Skin epidermis (tissue), 12 donors: ENCODE data around the gene CYP39A1.

ENCODE experiments used
- H3K27ac ChIP-seq, 21 experiments: fragments of 200-600 bp; sonication (generic) in 11 of 21; one replicate each; pipeline ENCODE4 v1.5.0; 2020; ENCODE audit warnings: mild to moderate bottlenecking in 3 of 21, inconsistent platforms in 2 of 21, moderate library complexity in 2 of 21
- H3K4me3 ChIP-seq, 7 experiments: fragments of 200-600 bp; sonication (generic) in 2 of 7; one replicate each; pipeline ENCODE4 v1.5.0; 2020; ENCODE audit warnings: inconsistent platforms in 2 of 7, mild to moderate bottlenecking in 2 of 7, moderate library complexity in 1 of 7

Gene CYP39A1

DNA sequence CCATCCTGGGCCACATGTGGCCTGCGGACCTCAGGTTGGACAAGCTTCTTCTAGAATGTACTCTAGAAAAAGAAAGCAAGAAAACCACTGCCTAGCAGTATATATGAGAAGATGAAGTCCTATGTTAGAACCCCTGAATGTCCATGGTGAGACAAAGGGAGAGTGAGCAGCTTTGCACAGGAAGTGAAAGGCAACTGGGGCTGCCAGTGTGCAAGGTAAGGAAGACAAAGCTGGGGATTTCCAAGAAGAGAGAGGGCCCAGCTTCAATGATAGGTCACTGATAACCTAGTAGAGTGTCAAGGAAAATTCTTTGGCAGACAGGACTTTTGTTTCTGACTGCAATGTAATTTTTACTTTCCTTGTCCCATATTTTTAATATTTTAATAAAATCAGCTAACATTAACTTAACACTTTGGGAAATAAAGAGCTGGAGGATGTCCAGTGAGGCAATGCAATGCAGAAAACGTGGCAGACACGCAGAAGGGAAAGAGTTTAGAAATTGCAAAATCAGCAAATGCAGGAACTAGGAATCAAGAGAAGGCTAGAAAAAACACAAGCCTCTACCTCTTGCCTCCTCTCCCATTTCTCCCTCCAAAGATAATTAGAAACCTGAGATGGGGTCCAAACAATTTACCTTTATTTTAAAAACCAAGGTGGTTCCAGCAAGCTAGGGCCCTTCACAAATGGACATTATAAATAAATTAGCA is 47.4 kb downstream of the CYP39A1 start:
- H3K4me3 ChIP-seq: no peak overlapping the region
- H3K27ac ChIP-seq: no peak overlapping the region

DNA sequence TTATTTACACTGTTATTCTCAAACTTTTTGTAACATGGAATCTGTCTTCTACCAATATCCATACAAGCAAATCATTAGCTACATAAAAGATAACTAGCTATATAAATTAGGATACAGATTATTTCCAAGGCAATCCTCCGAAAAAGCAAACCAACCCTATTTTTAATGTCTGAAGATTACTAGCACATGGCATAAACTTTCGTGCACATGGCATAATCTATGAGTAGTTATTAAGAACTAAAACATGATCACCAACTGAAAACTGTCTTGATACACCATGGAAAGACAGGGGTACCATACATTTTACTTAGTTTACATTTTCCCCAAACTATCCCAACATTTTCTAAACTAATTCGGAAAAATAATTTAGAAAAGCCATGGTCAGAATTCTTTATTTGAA is 54.4 kb downstream of the CYP39A1 start:
- no peak overlapping the region for H3K27ac ChIP-seq

DNA sequence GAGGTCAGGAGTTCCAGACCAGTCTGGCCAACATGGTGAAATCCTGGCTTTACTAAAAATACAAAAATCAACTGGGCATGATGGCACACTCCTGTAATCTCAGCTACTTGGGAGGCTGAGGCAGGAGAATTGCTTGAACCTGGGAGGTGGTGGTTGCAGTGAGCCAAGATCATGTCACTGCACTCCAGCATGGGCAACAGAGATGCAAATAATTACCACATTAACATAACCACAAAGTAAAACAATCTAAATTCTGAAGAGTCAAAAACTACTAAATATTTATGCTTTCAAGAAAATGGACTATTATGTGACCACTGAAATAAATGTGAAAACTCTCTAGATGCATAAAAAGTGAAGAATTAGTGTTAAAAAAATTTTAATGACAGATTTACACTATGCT is 59.9 kb downstream of the CYP39A1 start:
- Histone ChIP-seq H3K4me3 (no peak overlapping the region), H3K27ac (no peak overlapping the region)

More for the DNA sequence above, 54.4 kb downstream of the CYP39A1 start:
- H3K4me3 ChIP-seq: no peak overlapping the region

DNA sequence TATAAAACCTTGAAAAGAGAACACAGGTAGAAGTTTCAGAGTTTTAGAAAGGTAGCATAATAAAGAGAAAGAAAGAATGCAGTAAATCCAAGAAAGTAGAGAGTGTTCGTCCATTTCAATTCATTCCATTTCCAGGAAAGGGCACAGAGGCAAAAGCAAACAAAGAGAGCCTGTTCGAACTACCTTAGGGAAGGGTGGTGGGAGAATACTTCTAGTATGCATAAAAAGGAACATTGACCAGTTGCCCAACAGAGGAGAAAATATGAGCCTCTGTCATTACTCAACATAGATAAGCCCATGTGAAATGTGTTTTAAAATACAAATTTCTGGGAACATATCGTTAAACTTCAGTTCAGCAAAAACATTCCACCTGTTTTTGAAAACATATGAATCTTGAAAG is 60.6 kb downstream of the CYP39A1 start:
- no peak overlapping the region for H3K27ac ChIP-seq
- no peak overlapping the region for H3K4me3 ChIP-seq

DNA sequence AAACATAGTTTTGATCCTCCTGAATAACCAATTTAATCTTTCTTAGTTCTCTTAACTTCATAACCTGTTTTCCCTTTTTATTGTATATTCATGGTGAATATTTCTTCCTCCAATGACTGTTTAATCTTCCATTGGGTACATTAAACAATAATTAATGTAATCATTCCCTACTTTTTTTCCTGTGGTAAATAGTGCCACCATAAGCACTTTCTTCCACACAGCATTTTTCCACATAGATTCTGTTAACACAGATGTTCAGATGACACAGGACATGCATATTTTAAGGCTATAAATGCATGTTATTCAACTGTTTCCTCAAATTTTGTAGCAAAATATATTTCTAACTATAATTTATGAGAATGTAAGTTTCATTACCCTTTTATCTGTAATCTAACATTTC is 61.9 kb downstream of the CYP39A1 start:
- Histone ChIP-seq H3K27ac (no peak overlapping the region), H3K4me3 (no peak overlapping the region)

DNA sequence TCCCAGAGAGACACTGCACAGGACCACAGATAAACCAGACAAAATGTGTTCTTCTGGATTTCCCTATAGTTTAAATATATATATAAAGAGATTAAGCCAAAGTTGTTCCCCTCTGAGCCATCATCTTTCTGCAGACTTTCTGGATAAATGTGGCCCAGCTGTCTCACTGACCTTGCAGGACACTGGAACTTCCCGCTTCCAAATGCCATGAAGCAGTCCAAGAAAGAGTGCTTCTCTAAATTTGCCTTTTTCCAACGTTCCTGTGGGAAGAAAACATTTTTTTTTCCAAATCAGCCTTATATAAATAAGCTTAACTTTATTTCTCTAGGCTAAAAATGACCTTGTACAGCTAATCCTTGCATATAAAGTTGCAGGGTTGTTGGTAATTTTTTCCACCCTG is 65.7 kb downstream of the CYP39A1 start:
- H3K4me3 ChIP-seq: no peak overlapping the region
- no peak overlapping the region for H3K27ac ChIP-seq

DNA sequence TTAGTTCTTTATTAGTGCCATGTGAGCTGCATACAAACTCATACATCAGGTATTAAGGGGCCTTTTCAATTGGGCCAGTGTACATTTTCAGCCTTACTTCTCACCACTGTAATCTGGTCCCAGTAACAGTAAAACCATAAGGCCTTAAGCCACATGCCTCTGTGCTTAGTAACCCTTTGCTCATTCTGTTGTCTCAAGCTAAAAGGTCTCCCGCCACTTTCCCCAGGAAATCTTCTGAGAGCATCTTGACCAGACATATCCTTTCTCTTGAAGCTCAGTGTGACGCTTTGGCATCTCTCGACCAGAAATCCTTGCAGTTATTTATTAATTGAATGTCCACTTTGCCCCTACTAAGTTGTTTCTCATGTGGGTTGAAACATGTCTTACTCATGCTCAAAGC is 68.0 kb downstream of the CYP39A1 start:
- H3K27ac ChIP-seq: no peak overlapping the region
- H3K4me3 ChIP-seq: no peak overlapping the region

DNA sequence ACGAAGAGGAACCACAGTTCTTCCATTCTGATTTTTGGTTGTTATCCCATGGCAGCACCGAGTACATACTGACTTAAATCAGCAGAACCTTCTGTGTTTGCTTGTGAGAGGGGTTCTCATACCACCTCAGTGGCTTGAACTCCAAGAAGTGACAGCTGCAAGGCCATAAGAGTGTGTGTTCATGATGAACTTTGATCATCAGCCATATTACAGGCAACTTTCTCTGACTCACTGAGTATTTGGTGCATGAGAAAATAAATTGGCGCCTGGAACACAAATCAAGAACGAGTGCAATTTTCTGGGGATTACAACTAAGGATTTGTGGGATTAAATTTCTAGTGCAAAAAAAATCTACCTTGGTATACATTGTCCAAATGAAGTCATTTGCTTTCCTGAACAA is 68.9 kb downstream of the CYP39A1 start:
- H3K27ac ChIP-seq: no peak overlapping the region
- no peak overlapping the region for H3K4me3 ChIP-seq

DNA sequence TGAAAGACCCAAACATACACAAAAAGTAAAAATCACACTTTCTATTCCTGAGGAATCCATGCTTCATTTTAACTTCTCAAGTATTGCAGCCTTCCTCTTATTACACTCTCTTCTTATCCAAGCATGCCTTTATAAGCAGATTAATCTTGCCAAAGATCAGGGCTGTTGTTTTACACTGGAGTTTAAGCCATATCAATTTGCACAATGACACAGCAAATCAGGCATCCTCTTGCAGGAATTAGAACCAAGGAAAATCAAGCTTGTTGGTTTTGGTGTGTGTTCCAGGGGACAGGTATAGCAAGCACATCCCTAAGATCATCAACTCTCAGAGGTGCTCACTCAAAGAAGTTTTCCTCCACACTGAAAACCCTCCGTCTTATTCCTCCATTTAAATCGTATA is 69.5 kb downstream of the CYP39A1 start:
- Histone ChIP-seq H3K27ac (no peak overlapping the region), H3K4me3 (no peak overlapping the region)

DNA sequence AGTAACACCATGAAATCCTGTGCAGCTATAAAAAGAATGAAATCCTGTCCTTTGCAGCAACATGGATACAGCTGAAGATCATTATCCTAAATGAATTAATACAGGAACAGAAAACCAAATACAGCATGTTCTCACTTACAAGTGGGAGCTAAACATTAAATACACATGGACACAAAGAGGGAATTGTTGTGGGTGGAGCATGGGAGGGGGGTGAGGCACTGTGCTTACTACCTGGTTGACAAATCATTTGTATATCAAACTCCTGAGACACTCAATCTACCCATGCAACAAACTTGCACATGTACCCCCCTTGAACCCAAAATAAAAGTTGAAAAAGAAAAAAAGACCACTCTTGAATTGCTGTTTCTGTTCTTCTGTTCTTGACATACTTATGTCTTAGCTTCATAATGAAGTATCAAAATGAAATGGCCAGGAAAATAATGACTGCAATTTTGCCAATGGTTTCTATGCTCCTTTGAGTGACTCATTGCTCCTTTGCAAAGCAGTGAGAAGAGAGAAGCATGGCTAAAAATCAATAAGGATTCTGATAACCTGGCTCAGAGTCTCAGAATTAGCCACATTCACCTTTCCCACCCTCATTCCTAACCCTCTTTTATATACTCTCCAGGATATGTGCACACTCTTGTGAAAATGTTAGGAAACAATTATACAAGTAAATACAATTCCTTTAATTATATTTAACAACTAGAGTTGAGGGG is 71.0 kb downstream of the CYP39A1 start:
- Histone ChIP-seq H3K27ac (no peak overlapping the region), H3K4me3 (no peak overlapping the region)

DNA sequence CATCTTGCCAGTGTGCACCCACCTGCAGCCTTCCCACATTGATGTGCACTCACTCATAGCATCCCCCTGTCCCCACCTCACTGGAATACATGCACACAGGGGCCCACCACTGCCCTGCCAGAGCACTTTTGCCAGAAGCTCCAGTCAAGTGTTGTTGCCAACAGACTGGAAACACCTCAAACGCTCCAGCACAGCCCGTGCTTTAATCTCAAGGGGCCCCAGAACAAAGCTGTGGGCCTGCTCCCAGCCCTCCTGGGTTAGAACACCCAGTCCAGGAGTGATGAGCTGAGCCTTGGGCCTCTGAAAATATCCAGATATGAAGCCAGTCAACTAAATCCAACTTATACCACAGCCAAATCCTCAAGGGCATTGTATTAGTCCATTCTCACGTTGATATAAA is 77.1 kb downstream of the CYP39A1 start:
- no peak overlapping the region for H3K4me3 ChIP-seq
- no peak overlapping the region for H3K27ac ChIP-seq

DNA sequence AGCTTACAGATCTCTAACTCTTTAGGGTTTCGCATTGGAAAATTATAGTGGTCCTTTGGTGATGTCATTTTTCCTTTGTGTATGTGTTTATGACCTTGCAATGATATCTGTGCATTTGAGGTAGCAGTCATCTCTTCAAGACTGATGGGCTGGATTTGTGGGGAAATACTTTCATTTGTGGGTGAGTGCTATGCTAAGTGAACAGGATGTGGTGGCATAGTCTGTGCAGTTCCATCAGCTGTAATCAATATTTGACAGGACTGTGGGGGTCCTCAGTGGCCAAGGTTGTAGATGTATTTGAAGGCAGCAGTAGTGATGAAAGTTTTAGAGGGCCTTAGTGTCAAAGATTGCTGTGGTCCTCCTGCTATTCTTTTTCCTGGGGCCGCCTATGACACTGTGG is 79.5 kb downstream of the CYP39A1 start:
- Histone ChIP-seq H3K4me3 (no peak overlapping the region), H3K27ac (no peak overlapping the region)

DNA sequence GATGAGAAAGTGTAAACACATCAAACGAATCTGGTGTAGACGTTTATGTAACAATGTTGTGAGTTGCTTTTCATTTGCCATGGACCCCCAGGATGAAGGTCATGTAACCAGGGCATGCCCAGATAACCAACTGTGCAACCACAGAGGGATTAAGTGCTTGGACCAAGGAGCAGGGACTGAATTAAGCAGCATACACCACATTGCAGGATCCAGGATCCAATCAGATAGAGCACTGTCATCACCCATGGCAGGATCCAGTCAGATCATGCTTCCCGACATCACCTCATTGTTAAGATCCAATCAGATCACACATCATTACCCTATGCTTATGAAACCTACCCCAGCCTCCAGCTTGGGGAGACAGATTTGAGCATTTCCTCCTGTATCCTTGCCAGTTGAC is 87.1 kb downstream of the CYP39A1 start:
- Histone ChIP-seq H3K4me3 (no peak overlapping the region), H3K27ac (no peak overlapping the region)

DNA sequence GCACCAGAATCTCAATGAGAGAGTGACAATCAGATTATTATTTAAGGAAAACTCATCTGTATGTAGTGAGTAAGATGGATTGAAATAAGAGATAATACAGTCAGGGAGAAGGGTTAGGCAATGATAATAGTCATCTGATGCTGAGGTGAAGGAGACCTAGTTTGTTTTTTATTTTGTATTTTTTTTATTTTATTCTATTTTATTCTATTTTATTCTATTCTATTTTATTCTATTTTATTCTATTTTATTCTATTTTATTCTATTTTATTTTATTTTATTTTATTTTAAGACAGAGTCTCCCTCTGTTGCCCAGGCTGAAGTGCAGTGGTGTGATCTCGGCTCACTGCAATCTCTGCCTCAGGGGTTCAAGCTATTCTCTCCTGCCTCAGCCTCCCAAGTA is 88.7 kb downstream of the CYP39A1 start:
- Histone ChIP-seq H3K4me3 (no peak overlapping the region), H3K27ac (no peak overlapping the region)

DNA sequence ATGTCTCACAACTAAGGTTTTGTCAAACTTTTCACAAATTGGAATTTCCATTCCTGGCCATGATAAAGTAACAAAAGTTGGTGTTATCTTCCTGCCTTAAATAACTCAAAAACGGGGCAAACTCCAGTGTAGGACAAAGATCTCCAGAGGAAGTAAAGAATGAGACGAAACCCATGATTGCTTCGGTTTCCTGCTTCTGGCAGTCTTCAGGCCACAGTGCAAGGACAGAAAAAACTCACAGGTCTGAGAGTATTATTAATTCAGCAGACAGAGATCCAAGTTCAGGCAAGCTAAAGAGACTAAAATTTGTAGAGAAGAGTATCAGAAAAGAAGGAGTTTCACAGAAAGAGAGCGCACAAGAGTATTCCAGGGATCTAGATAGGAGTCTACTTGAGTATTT is 96.6 kb downstream of the CYP39A1 start:
- H3K4me3 ChIP-seq: no peak overlapping the region
- no peak overlapping the region for H3K27ac ChIP-seq

DNA sequence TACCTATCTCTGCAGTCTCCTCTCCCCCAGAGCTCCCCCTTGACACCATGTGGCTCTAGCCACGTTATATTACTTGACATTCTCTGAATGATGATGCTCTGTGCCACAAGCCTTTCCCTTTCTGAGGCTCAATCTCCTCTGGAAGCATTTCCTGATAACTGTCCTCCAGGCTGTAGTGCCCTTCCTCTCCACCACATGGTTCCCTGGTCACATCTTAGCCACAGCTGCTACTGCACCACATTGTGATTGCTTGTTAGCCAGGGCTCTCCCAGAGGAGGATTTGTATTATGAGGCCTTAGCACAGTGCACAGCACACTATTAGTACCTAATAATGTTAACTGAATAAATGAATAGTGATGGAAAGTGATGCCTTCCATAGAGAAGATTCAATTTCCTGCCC is 97.5 kb downstream of the CYP39A1 start:
- H3K4me3 ChIP-seq: no peak overlapping the region
- H3K27ac ChIP-seq: no peak overlapping the region

DNA sequence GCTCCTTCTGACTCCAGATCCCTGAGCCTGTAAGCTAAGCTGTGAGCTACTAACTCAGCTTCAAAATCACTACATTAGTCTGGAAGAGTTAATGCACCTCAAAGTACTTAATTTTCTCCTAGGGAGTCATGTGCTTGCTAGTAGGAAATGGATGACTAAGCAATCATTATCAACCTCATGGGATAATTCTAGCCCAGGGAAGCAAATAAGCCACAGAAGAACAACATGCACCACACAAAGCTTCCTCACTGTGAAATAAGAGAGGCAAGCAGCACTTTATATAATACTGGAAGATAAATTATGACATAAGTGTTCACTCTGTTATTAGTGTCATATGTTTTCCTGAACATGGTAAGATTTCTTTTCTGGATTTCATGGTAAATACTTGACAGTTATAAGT is 103.5 kb downstream of the CYP39A1 start:
- no peak overlapping the region for H3K27ac ChIP-seq
- no peak overlapping the region for H3K4me3 ChIP-seq

DNA sequence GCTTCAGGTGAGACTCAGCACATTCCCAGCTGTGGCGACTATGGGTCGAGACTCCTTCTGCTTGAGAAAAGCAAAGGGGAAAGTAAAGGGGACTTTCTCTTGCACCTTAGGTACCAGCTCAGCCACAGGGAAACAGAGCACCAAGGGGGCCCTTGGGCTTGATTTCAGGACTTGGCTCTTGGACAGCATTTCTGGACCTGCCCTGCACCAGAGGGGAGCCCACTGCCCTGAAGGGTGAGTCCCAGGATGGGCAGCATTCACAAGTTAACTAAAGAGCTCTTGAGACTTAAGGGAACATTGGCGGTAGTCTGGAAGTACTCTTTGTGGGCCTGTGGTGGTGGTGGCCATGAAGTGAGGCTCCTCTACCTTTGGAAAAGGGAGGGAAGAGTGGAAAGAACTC is 111.1 kb downstream of the CYP39A1 start:
- H3K27ac ChIP-seq: no peak overlapping the region
- no peak overlapping the region for H3K4me3 ChIP-seq

DNA sequence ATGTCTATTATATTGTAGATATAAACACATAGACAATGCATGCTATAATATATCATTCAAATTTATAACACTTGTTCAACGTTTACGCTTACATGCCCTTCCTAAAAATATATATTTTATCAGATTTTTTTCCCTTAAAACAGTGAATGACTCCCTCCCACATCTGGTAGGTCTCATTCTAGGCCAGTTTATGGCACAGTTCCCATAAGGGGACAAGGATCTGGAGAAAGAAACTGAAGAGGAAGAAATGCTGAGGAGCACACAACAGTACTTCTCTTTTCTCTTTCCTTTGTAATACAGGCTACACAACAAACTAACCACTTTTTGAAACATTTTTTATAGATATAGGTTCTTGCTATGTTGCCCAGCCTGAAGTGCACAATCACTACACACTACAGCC is 112.8 kb downstream of the CYP39A1 start:
- Histone ChIP-seq H3K4me3 (no peak overlapping the region), H3K27ac (no peak overlapping the region)

DNA sequence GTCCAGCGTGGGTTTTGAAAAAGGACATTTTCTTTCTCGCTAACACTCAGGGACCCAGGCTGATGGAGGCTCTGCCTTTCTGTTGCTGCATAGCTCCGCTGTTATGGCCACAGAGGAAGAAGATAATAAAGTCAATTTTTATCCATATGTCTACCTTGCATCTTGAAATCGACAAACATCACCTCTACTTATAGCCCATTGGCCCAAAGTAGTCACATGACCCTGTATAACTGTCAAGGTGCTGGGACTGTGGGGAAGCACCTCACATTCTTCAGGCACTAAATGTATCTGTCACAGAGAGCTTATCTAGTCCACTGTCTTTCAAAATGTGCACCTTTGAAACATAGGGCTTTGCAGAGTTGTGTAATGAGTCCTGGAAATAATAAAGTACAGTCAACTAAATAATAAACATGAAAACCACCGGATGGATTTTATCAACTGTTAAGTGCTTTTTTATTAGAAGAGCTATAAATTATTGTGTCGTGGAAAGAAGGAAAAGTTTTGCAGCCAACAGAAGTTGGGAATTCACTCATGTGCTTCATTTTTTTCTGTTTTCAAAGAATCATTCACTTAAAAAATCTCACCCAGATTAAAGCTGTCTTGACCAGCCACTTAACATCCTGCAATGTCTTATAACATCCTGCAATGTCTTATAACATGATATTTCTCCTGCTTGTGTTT is 113.7 kb downstream of the CYP39A1 start:
- no peak overlapping the region for H3K27ac ChIP-seq
- H3K4me3 ChIP-seq: no peak overlapping the region

DNA sequence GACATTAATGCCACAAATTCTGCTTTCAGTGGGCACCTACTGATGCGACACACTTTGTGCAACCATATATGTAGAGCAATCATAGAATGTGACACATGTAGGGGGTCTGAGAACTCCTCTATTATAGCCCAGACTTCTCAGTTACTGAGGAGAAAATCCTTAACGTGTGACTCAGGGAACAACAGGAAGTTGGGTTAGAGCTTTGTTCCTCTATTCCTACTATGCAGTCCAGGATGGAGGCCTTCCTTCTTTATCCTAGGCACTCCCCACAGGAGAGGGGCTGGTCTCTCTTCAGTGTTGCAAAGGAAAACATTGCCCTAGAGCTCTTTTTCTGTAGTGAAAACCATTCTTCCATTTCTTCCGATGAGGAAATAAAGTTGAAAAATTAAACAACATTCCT is 121.7 kb downstream of the CYP39A1 start:
- Histone ChIP-seq H3K27ac (no peak overlapping the region), H3K4me3 (no peak overlapping the region)
